OCI-LY1 (cell line): ENCODE data around the gene MSS51.

Experiments used
- H2AFZ ChIP-seq: fragments of 200-600 bp; sonication (generic), shearing (Covaris generic); 2 replicates; pipeline ENCODE4 v1.6.0; 2014; ENCODE audit warnings: antibody characterized with exemption, mild to moderate bottlenecking, low read length
- H3F3A ChIP-seq: fragments of 200-600 bp; sonication (generic), shearing (Covaris generic); 2 replicates; pipeline ENCODE4 v1.6.0; 2014; ENCODE audit warnings: mild to moderate bottlenecking, antibody characterized with exemption, low read length, moderate library complexity; ENCODE audit not compliant: insufficient read depth
- H3K27ac ChIP-seq: fragments of 200-600 bp; sonication (generic); 2 replicates; pipeline ENCODE4 v1.5.1; 2014; ENCODE audit warnings: low read length, mixed run types, mild to moderate bottlenecking, low read depth; ENCODE audit not compliant: poor library complexity, severe bottlenecking
- H3K27me3 ChIP-seq: fragments of 200-600 bp; sonication (generic); 2 replicates; pipeline ENCODE4 v1.6.0; 2014; ENCODE audit warnings: antibody characterized with exemption, mild to moderate bottlenecking, low read length, moderate library complexity; ENCODE audit not compliant: insufficient read depth
- H3K36me3 ChIP-seq: fragments of 200-600 bp; sonication (generic); 2 replicates; pipeline ENCODE4 v1.6.1; 2014; ENCODE audit warnings: mild to moderate bottlenecking, antibody characterized with exemption, low read length, moderate library complexity, mixed read lengths; ENCODE audit not compliant: insufficient read depth
- H3K4me1 ChIP-seq: fragments of 200-600 bp; sonication (generic); 2 replicates; pipeline ENCODE4 v1.5.1; 2014; ENCODE audit warnings: mild to moderate bottlenecking, low read length, moderate library complexity; ENCODE audit not compliant: insufficient read depth, severe bottlenecking
- H3K4me2 ChIP-seq: fragments of 200-600 bp; sonication (generic), shearing (Covaris generic); 2 replicates; pipeline ENCODE4 v1.6.1; 2014; ENCODE audit warnings: low read length
- H3K4me3 ChIP-seq: fragments of 200-600 bp; sonication (generic); 2 replicates; pipeline ENCODE4 v1.5.1; 2014; ENCODE audit warnings: low read length, low read depth, mild to moderate bottlenecking, mixed read lengths; ENCODE audit not compliant: poor library complexity, severe bottlenecking
- H3K79me2 ChIP-seq: fragments of 200-600 bp; shearing (Covaris generic); 2 replicates; pipeline ENCODE4 v1.6.1; 2016; ENCODE audit warnings: mixed run types, low read length, mixed read lengths; ENCODE audit not compliant: insufficient read depth
- H3K9ac ChIP-seq: fragments of 200-600 bp; sonication (generic), shearing (Covaris generic); 2 replicates; pipeline ENCODE4 v1.6.1; 2014; ENCODE audit warnings: mild to moderate bottlenecking, low read length, mixed read lengths
- H3K9me2 ChIP-seq: fragments of 200-600 bp; sonication (generic), shearing (Covaris generic); 2 replicates; pipeline ENCODE4 v1.6.1; 2014; ENCODE audit warnings: low read depth, mild to moderate bottlenecking, low read length, mixed read lengths
- H3K9me3 ChIP-seq: fragments of 200-600 bp; shearing (Covaris generic); 2 replicates; pipeline ENCODE4 v1.6.1; 2014; ENCODE audit warnings: low read length, mixed read lengths
- H4K20me1 ChIP-seq: fragments of 200-600 bp; sonication (generic), shearing (Covaris generic); 2 replicates; pipeline ENCODE4 v1.6.0; 2016; ENCODE audit warnings: mild to moderate bottlenecking, low read length; ENCODE audit not compliant: insufficient read depth
- CTCF ChIP-seq: fragments of 200-600 bp; sonication (generic), shearing (Covaris generic); IDR thresholded peaks from 2 replicates; pipeline ENCODE4 v1.5.1; 2017; ENCODE audit warnings: mild to moderate bottlenecking, antibody characterized with exemption, low read length, moderate library complexity, mixed read lengths
- EZH2 ChIP-seq: fragments of 200-600 bp; sonication (generic), shearing (Covaris generic); IDR thresholded peaks from 2 replicates; pipeline ENCODE4 v1.8.0; 2017; ENCODE audit warnings: borderline replicate concordance, mixed run types, mild to moderate bottlenecking, antibody characterized with exemption, low read length, moderate library complexity, mixed read lengths

MSS51 gene

GRCh38 chr10:73444457-73444856 lies 11.1 kb upstream of the MSS51 start:
- Histone ChIP-seq H3K36me3 (peaks cover 11% of the 10 kb centered on the region; the same call in 1 of the 2 replicates), H3K4me3 (no peak overlapping the region), H3K27me3 (no peaks in the 10 kb centered on the region), H4K20me1 (no peaks in the 10 kb centered on the region), H3K9me3 (no peaks in the 10 kb centered on the region), H3K79me2 (no peaks in the 10 kb centered on the region), H3K4me1 (no peaks in the 10 kb centered on the region), H3K4me2 (no peak overlapping the region), H2AFZ (no peak overlapping the region), H3K27ac (no peak overlapping the region), H3F3A (no peaks in the 10 kb centered on the region), H3K9me2 (no peaks in the 10 kb centered on the region), H3K9ac (no peak overlapping the region)
- no peak for TF ChIP-seq CTCF
- no peak for TF ChIP-seq EZH2

DNA sequence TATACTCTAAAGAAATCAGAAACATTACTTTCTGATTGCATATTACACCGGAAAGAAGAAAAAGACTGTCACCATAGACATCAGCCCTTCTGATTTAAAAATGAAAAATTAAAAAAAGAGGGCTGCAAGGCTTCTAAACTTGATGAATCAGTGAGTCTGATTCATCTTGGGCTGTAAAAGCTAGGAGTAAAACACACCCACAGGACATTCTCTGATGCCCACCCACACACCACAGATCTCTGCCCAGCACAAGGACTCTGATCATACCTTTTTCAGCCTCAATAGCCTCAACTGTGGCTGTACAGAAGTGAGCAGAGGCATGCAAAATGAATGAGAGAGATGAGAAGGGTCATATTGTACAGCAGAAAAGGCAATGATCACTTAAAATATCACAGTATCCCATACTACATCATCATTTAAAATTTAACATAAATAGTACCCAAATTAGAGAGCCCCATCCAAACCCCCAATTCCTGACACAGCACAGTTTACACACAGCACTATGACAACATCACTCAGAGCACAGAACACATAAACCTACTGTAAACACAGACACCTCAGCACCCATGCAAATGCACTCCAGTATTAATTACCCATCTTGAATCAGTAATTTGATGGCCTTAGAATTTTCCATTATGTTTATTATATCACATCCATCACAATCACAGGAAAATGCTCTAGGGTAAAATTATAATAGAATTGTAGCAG lies 6.4 kb upstream of the MSS51 start:
- no peak overlapping the region for H3K27ac ChIP-seq
- H3K9ac ChIP-seq: no peak overlapping the region
- H3K4me3 ChIP-seq: no peak overlapping the region
- no peaks in the 10 kb centered on the region for H3K9me3 ChIP-seq
- no peaks in the 10 kb centered on the region for H4K20me1 ChIP-seq
- TF ChIP-seq EZH2: no peak
- no peak for TF ChIP-seq CTCF
- H3F3A ChIP-seq: no peaks in the 10 kb centered on the region
- H3K27me3 ChIP-seq: no peaks in the 10 kb centered on the region
- no peaks in the 10 kb centered on the region for H3K79me2 ChIP-seq
- peaks cover 23% of the 10 kb centered on the region; the same call in 1 of the 2 replicates for H3K36me3 ChIP-seq
- no peaks in the 10 kb centered on the region for H3K9me2 ChIP-seq
- no peak overlapping the region for H2AFZ ChIP-seq
- no peaks in the 10 kb centered on the region for H3K4me1 ChIP-seq
- no peak overlapping the region for H3K4me2 ChIP-seq

GRCh38 chr10:73439055-73439454 lies 5.7 kb upstream of the MSS51 start:
- Histone ChIP-seq H3K27ac (no peak overlapping the region), H4K20me1 (no peaks in the 10 kb centered on the region)

More at GRCh38 chr10:73439055-73439454, 5.7 kb upstream of the MSS51 start:
- H3F3A ChIP-seq: no peaks in the 10 kb centered on the region
- H3K4me1 ChIP-seq: no peaks in the 10 kb centered on the region
- H3K27me3 ChIP-seq: no peaks in the 10 kb centered on the region
- no peaks in the 10 kb centered on the region for H3K9me2 ChIP-seq
- no peak for TF ChIP-seq EZH2
- no peak for TF ChIP-seq CTCF
- no peak overlapping the region for H3K4me3 ChIP-seq
- H3K36me3 ChIP-seq: peaks cover 23% of the 10 kb centered on the region; the same call in 1 of the 2 replicates
- no peak overlapping the region for H3K9ac ChIP-seq
- H3K79me2 ChIP-seq: no peaks in the 10 kb centered on the region
- no peaks in the 10 kb centered on the region for H3K9me3 ChIP-seq
- no peak overlapping the region for H2AFZ ChIP-seq
- H3K4me2 ChIP-seq: no peak overlapping the region
